Sigmoid colon (tissue), 7 donors: Measurements from ENCODE around the gene MYLK. TPM values are rescaled to one million over a fixed set of nuclear protein-coding genes. Genes with fewer than 3 reads are reported as not detected.
A peak's percentile ranks its signal among the peaks of the same experiment; 100 is the strongest.

Experiments
- DNase-seq: peaks from one replicate; pipeline ENCODE4 v3.0.0-alpha.2; 2019
- H3K27ac ChIP-seq, 4 donors: fragments of 200-600 bp; sonication (generic); one replicate each; pipeline ENCODE4 v1.5.1; 2016 to 2019; ENCODE audit warnings: mild to moderate bottlenecking in 1 of 4
- H3K27me3 ChIP-seq, 3 donors: fragments of 200-600 bp; sonication (generic); one replicate each; pipeline ENCODE4 v1.5.1; 2019; ENCODE audit warnings: mild to moderate bottlenecking in 1 of 3
- H3K36me3 ChIP-seq, 4 donors: fragments of 200-600 bp; sonication (generic); one replicate each; pipeline ENCODE4 v1.5.1; 2016 to 2019
- H3K4me1 ChIP-seq, 4 donors: fragments of 200-600 bp; sonication (generic); one replicate each; pipeline ENCODE4 v1.5.1; 2017 to 2019
- H3K4me3 ChIP-seq, 4 donors: fragments of 200-600 bp; sonication (generic); one replicate each; pipeline ENCODE4 v1.5.1; 2017 to 2019; ENCODE audit warnings: mild to moderate bottlenecking in 2 of 4, moderate library complexity in 1 of 4
- H3K9me3 ChIP-seq, 4 donors: fragments of 200-600 bp in 3 of 4; sonication (generic) in 3 of 4; one replicate each; pipeline versions ENCODE4 v1.5.1 to v1.6.1; 2013 to 2019
- CTCF ChIP-seq, 4 experiments: fragments of 450-650 bp in 3 of 4; fragments of 200-600 bp in 1 of 4; IDR thresholded peaks; one replicate each; pipeline ENCODE4 v1.5.1; 2016 to 2019; ENCODE audit warnings: antibody characterized with exemption in 4 of 4, mild to moderate bottlenecking in 3 of 4, moderate library complexity in 2 of 4
- EP300 ChIP-seq, 4 donors: sonication (generic); formaldehyde crosslinking; IDR thresholded peaks; one replicate each; pipeline ENCODE4 v1.6.1; 2017; ENCODE audit warnings: antibody characterized with exemption in 4 of 4
- POLR2A ChIP-seq, 2 donors: fragments of 450-650 bp; IDR thresholded peaks; one replicate each; pipeline ENCODE4 v1.6.1; 2016; ENCODE audit warnings: antibody characterized with exemption in 2 of 2, mild to moderate bottlenecking in 2 of 2, moderate library complexity in 2 of 2
- POLR2AphosphoS5 ChIP-seq, 4 donors: sonication (generic); formaldehyde crosslinking; IDR thresholded peaks; one replicate each; pipeline ENCODE4 v1.6.1; 2017; ENCODE audit warnings: antibody characterized with exemption in 4 of 4
- WGBS, 2 donors: extraction: QIAGEN DNeasy Blood & Tissue Kit; methylation state at CpG; one replicate each; pipeline ENCODE4 v1.1.7; 2013; 5-methylcytosine and 5-hydroxymethylcytosine counted together
- intact Hi-C: fragments of 100-400 bp; cut with DNase I; formaldehyde crosslinking; loops from one replicate; pipeline ENCODE4 v1.15.1; 2023
- polyA plus RNA-seq, 3 donors: library from polyadenylated mRNA; stranded (reverse); fragments of 200-250 nt; gene quantifications; one replicate each; pipeline ENCODE4 v1.2.3, GENCODE V29; 2013
- total RNA-seq, 4 donors: library from RNA; depleted of rRNA; stranded (reverse); fragments of >200 nt; gene quantifications; one replicate each; pipeline ENCODE4 v1.1.0, GENCODE V29; 2016
- donor health status: healthy with polysubstance abuse.
- donor health status: Bipolar disorder and iron deficiency.
- donor health status: healthy.

Gene MYLK
- total and polyA plus RNA-seq, 7 donors = 21.5 to 2,153 (median 1,169) TPM

- Histone ChIP-seq H3K4me1 (peaks cover 0 to 97% (median 81%) of the 10 kb centered on the region in 4 donors), H3K27me3 (no peaks in the 10 kb centered on the region), H3K9me3 (no peaks in the 10 kb centered on the region), H3K36me3 (peaks cover 32 to 77% (median 46%) of the 10 kb centered on the region in 4 donors), H3K4me3 (no peak overlapping the region), H3K27ac (peak overlapping the region; percentile 87 to 98 (median 92))
- DNase-seq = peak; percentile 84
- peak; percentile 59 to 74 (median 71) for TF ChIP-seq POLR2AphosphoS5 (IDR thresholded peaks at IDR 0.05)
- TF ChIP-seq POLR2A (IDR thresholded peaks at IDR 0.05) = no peak
- peak in 3 of 4 donors; percentile 38 to 88 (median 63) for TF ChIP-seq EP300 (IDR thresholded peaks at IDR 0.05)
- 88 to 90% methylated on average over 2 of the region's 2 CpGs for WGBS, 2 donors
- intact Hi-C loops = no loop called here
Observed at GRCh38 chr3:123644358-123644757, 239.8 kb downstream of the MYLK start.

GRCh38 chr3:123642957-123643330, 241.2 kb downstream of the MYLK start:
- Histone ChIP-seq H3K27me3 (no peaks in the 10 kb centered on the region), H3K27ac (peak overlapping the region; percentile 87 to 98 (median 92)), H3K4me1 (peaks cover 0 to 97% (median 87%) of the 10 kb centered on the region in 4 donors), H3K9me3 (no peaks in the 10 kb centered on the region), H3K36me3 (peaks cover 30 to 77% (median 44%) of the 10 kb centered on the region in 4 donors), H3K4me3 (no peak overlapping the region)
- TF ChIP-seq CTCF (IDR thresholded peaks at IDR 0.05) (no peak), POLR2A (IDR thresholded peaks at IDR 0.05) (no peak)
- peak; percentile 59 for DNase-seq
- 91 to 93% methylated on average over 4 of the region's 4 CpGs for WGBS, 2 donors
- intact Hi-C loops = no loop called here

- peak; percentile 95 for DNase-seq
- Histone ChIP-seq H3K4me1 (peaks cover 0 to 97% (median 88%) of the 10 kb centered on the region in 4 donors), H3K9me3 (no peaks in the 10 kb centered on the region), H3K27ac (peak overlapping the region; percentile 87 to 98 (median 92)), H3K27me3 (no peaks in the 10 kb centered on the region), H3K4me3 (no peak overlapping the region), H3K36me3 (peaks cover 34 to 77% (median 46%) of the 10 kb centered on the region in 4 donors)
- TF ChIP-seq POLR2A (IDR thresholded peaks at IDR 0.05) (no peak), CTCF (IDR thresholded peaks at IDR 0.05) (peak; percentile 77 to 92 (median 89)), POLR2AphosphoS5 (IDR thresholded peaks at IDR 0.05) (peak; percentile 50 to 80 (median 73)), EP300 (IDR thresholded peaks at IDR 0.05) (peak in 2 of 4 donors; percentile 53 to 85)
- 25 to 39% methylated on average over 3 of the region's 3 CpGs for WGBS, 2 donors
- intact Hi-C loops = no loop called here
Observed at GRCh38 chr3:123642182-123642956, 241.8 kb downstream of the MYLK start.

- no peak overlapping the region for H3K4me3 ChIP-seq
- peaks cover 26 to 77% (median 40%) of the 10 kb centered on the region in 4 donors for H3K36me3 ChIP-seq
Observed at GRCh38 chr3:123641505-123641904, 242.6 kb downstream of the MYLK start.

More at GRCh38 chr3:123641505-123641904, 242.6 kb downstream of the MYLK start:
- peak; percentile 46 for DNase-seq
- WGBS, 2 donors = 74 to 78% methylated on average over 4 of the region's 4 CpGs
- Histone ChIP-seq H3K4me1 (peaks cover 0 to 97% (median 92%) of the 10 kb centered on the region in 4 donors), H3K27ac (peak overlapping the region; percentile 87 to 98 (median 92)), H3K9me3 (no peaks in the 10 kb centered on the region), H3K27me3 (no peaks in the 10 kb centered on the region)
- intact Hi-C loops = no loop called here
- TF ChIP-seq POLR2A (IDR thresholded peaks at IDR 0.05) (no peak), CTCF (IDR thresholded peaks at IDR 0.05) (no peak), EP300 (IDR thresholded peaks at IDR 0.05) (no peak), POLR2AphosphoS5 (IDR thresholded peaks at IDR 0.05) (no peak)
